CD1c-positive myeloid dendritic cell (primary cell): ENCODE results near the gene ITPR2.
"Not testable (repeated sequence)": the region's sequence is repeated elsewhere in the genome, so short reads cannot be mapped to it uniquely, and the experiment has no call there.

ENCODE experiments used
- DNase-seq: peaks from one replicate; pipeline ENCODE4 v3.0.0-alpha.2; 2016; ENCODE audit errors: extremely low spot score

The ITPR2 gene

GRCh38 chr12:26631846-26632245 lies 201.1 kb downstream of the ITPR2 start:
- DNase-seq, result no peak

- no peak for DNase-seq
Observed at GRCh38 chr12:26630546-26631027, 202.4 kb downstream of the ITPR2 start.

DNA sequence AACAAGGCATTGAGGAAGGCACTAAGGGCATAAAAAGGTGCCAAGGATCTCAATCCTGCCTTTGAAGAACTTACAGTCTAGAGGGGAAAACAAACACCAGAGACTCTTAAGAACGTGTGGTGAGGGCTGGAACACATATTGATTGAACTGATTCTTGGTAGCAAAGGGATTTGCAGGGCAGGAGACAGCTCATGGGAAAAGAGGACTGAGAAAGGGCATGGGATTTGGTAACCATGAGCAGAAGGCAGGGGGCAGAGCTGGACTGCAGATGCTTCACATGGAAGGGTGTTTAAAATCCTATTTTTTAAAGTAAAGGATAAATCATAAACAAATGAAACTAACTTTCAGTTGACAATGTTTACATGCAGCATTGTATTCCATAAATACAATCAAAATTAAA lies 203.1 kb downstream of the ITPR2 start:
- DNase-seq, result no peak

DNA sequence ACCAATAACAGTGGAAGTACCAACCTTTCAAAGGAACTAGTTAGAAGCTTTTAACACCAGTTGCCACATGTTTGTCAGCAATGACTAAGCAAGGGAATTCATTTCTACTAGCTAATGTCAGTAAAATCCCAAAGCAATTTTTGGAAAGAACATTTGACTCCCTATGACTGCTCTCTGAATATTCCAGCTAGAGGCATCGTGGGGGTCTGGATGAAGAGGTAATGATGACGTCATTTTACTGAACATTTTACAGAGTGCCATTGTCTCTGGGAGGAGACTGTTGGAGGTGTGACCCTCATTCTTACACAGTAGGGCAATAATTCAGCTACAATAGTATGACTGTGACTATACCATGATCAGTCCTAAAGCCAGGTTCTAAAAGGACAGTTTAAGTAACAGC lies 204.8 kb downstream of the ITPR2 start:
- no peak for DNase-seq

DNA sequence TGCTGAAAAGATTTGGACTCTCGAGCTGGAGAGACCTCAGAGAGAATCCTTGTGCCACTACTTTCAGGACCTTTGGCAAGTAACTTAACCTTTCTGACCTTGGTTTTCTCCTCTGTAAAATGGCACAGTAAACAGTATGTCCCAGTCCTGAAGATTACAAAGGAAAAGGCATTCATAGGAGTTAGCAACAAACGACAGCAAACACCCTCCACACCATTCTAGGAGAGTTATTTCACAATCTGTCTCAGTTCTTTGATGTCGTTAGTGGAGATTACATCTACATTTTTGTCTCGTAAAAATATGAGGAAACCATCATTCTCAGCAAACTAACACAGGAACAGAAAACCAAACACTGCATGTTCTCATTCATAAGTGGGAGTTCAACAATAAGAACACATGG lies 205.7 kb downstream of the ITPR2 start:
- no peak for DNase-seq

DNA sequence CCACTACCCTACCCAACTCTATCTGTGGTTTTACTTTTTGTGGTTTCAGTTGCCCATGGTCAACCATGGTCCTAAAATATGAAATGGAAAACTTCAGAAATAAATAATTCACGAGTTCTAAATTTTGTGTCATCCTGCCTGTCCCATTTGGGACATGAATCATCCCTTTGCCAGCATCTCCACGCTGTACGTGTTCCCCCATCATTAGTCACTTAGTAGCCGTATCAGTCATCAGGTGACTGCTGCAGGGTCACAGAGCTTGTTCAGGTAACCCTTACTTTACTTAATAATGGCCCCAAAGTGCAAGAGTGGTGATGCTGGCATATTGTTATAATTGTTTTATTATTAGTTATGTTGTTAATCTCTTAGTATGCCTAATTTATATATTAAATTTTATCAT lies 209.9 kb downstream of the ITPR2 start:
- DNase-seq, result no peak

- DNase-seq, result no peak
Observed at GRCh38 chr12:26622601-26623000, 210.4 kb downstream of the ITPR2 start.

GRCh38 chr12:26621932-26622331 lies 211.1 kb downstream of the ITPR2 start:
- DNase-seq, result no peak

- no peak for DNase-seq
Observed at GRCh38 chr12:26620907-26621306, 212.1 kb downstream of the ITPR2 start.

DNA sequence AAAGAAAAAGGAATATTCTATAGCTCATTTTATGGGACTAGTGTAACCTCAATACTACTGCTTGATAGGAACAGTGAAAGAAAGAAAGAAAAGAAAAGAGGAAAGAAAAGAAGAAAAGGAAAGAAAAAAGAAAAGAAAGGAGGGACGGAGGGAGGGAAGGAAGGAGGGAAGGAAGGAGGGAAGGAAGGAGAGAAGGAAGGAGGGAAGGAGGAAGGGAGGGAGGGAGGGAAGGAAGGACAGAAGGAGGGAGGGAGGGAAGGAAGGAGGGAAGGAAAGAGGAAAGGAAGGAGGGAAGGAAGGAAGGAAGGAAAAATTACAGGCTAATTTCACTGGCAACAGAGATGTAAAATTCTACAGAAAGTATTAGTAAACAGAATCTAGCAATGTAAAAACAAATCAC lies 215.5 kb downstream of the ITPR2 start:
- DNase-seq, result no peak

GRCh38 chr12:26614011-26614616 lies 218.9 kb downstream of the ITPR2 start:
- no peak for DNase-seq

DNA sequence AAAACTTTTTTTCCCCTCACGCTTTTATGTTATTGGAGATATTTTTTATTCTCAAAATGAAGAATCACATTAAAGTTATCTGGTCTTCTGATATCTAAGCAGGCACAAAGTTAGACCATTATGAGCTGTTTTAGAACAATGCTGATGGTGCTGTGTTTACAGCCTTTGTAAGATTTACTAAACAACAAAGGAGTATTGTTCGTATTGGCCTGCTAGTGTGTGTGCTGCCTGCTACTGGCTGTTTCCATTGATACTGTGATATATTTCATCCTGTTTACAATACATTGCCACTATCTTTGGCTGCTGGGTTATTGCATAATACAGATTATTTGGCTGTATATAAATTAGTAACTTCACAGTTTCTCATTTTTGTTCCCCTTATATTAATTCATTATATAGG lies 220.8 kb downstream of the ITPR2 start:
- DNase-seq, result no peak

GRCh38 chr12:26611598-26611997 lies 221.4 kb downstream of the ITPR2 start:
- DNase-seq, result no peak

GRCh38 chr12:26610774-26611173 lies 222.2 kb downstream of the ITPR2 start:
- no peak for DNase-seq

GRCh38 chr12:26609986-26610385 lies 223.0 kb downstream of the ITPR2 start:
- DNase-seq, result no peak

DNA sequence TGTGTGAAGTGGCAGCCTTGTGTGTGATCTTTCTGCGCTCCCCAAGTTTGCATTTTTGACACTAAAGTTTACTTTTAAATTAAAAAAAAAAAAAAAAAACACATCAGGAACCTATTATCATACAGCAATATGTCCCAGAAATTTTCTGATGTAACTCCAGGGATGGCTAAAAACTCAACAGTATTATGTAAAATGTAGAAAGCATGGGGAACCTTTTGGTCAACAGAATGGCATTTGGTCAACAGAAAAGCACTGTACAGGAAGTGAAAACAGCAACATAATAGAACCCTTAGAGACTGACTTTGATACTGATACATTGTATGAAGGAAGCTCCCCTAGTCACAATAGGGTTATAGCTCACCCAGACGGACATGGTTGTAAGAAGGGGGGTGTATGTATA lies 224.3 kb downstream of the ITPR2 start:
- no peak for DNase-seq

DNA sequence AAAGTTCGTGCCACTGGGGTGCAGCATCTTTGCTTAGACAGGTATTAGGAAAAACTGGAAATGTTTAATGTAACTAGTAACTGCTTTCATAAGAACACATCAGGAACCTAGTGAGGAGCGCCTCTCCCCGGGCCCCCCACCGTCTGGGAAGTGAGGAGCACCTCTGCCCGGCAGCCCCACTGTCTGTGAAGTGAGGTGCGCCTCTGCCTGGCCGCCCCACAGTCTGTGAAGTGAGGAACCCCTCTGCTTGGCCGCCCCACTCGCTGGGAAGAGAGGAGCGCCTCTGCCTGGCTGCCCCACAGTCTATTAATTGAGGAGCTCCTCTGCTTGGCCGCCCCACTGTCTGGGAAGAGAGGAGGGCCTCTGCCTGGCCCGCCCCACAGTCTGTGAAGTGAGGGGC lies 224.7 kb downstream of the ITPR2 start:
- DNase-seq, result no peak

DNA sequence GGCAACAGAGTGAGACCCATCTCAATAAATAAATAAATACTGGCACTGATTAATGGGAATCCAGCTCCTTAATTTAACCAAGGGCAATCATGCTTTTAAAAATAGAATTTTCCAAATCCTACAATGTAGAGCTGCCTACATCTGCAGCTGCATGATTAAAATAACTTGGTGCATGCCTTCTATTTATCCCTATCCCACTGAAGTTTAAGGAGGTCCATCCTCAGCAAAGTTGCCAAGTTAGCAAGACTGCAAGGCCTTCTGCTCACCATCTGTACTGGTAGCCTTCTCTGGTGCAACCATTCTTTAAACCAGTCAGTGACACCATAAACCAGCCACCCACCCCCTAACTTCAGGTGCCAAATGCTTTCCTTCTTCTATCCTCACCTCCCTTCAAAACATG lies 226.1 kb downstream of the ITPR2 start:
- DNase-seq, result no peak

- DNase-seq, result not testable (repeated sequence)
Observed at GRCh38 chr12:26604813-26605212, 228.2 kb downstream of the ITPR2 start.

- no peak for DNase-seq
Observed at GRCh38 chr12:26599096-26599695, 233.8 kb downstream of the ITPR2 start.

- DNase-seq, result no peak
Observed at GRCh38 chr12:26595806-26596205, 237.2 kb downstream of the ITPR2 start.

- no peak for DNase-seq
Observed at GRCh38 chr12:26580619-26581018, 252.4 kb downstream of the ITPR2 start.

DNA sequence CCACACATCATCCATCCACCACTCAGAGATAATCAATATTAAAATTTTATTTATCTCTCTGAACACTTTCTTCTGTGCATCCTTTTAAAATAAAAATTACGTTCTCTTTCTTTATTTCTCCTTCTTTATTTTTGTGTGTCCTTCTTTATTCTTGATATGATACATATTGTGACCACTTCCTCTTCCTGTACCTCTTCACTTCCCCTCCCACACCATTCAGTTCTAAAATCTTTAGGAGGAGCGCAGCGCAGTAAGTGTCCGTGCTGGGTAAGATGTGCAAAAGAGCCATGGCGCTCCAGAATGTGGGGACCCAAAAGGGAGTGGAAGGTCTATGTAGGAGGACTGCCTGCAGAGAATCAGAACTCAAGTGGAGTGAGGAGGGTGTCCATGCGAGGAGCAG lies 256.7 kb downstream of the ITPR2 start:
- DNase-seq, result peak; percentile 9
